Endothelial cell of hepatic sinusoid (primary cell): Measurements from ENCODE around the gene SERPINA4.
"Not testable (repeated sequence)": the region's sequence is repeated elsewhere in the genome, so short reads cannot be mapped to it uniquely, and the experiment has no call there.

Experiments
- in situ Hi-C: cut with HindIII; loops from 2 replicates; pipeline ENCODE4 v1.10.0; 2017; ENCODE audit warnings: low sequenced_read_pairs

SERPINA4 gene

DNA sequence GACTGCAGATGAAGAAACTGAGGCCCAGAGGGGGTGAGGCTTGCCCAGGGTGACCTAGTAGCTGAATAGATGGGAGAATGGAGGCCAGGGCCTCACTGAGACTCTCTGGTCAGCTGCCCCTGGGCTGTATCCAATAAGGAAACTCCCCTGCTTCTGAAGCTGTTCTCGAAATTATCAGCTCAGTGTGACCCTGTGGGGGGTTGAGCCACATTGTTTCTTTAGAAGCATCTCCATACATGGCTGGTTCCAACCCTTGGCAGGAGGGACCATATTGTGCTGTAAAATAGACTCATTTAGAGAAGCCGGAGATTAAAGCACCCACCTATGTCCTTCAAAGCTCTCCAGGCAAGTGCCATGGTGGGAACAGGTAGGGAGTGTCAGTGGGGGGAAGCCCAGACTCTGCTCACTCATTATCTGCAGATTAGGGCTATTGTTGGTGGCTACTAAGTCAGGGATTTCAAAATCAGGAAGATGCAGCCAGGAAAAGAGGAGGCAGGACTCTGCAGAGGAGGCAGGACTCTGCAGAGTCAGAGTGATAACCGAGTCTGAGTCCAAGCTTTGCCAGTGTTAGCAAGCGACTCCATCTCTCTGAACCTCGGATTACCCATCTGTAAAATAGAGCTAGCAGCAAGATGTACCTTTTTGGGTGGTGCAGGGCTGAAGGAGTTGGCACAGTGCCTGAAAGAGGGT, 23.5 kb downstream of the SERPINA4 start:
- in situ Hi-C loops, result no loop called here

DNA sequence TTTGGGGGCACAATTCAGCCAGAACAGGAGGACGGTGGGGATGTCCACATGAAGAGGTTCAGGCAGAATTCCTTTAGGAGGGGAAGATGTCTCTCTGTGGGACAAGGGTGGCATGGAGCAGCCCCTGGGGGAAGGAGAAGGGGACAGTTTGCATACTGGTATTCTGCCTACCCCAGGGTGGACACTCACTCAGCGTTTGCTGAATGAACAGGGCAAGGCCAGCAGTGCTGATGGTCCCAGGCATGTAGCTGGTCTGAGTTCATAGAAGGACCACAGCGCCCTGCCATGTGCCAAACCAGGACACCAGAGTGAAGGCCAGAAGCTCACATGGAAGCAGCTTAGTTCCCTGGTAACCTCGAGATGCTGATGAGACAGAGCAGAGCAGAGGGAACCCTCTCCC, 25.4 kb downstream of the SERPINA4 start:
- in situ Hi-C loops, result no loop called here

DNA sequence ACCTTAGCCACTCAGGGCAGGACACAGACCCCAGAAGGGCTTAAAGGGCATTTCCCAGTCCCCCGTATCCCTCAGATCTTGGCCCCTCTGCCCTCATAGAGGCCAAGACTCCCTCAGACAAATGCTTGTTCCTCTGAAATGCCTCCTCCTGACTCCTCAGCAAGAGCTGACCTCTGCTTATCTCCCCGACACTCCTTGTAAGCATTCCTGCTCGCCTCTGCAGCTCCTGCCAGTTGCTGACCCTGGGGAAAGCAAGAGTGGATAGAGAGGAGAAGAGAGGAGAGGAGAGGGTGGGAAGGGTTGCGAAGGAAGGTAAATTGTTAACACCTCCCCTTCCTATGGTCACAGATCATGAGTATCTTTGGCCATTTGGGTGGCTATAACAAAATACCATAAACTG, 27.1 kb downstream of the SERPINA4 start:
- in situ Hi-C loops, result no loop called here

DNA sequence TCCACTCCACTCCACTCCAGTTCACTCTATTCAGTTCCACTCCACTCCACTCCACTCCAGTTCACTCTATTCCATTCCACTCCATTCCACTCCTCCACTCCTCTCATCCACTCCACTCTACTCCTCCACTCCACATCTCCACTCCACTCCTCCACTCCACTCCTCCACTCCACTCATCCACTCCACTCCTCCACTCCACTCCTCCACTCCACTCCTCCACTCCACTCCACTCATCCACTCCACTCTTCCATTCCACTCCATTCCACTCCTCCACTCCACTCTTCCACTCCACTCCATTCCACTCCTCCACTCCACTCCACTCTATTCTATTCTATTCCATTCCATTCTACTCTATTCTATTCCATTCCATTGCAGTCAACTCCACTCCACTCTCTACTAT, 29.8 kb downstream of the SERPINA4 start:
- in situ Hi-C loops, result no loop called here

DNA sequence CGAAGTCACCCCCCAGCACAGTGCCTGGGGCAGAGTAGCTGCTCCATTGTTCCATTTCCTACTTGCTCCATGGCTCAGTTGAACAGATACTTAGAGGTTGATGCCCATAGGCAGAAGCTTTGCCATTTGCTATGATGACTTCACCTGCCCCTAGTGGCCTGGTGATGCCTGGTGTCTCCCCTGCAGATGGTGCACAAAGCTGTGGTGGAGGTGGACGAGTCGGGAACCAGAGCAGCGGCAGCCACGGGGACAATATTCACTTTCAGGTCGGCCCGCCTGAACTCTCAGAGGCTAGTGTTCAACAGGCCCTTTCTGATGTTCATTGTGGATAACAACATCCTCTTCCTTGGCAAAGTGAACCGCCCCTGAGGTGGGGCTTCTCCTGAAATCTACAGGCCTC, 30.6 kb downstream of the SERPINA4 start:
- in situ Hi-C loops, result no loop called here

DNA sequence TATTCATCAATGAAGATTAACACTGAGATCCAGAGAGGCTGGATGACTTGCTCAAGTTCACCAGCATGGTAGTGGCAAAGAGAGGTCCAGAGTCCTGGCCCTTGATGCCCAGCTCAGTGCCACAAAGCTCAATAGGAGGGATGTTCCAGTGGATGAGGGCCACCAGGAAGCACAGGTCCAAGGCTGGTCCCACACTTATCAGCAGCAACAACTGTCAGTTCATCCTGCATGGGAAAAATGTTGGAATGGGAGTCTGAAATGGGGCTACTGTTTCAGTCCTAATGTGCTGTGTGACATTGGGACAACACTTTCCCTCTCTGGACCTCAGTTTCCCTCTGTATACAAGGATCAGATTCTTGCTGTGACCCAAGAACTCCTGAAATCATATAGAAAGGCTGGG, 31.2 kb downstream of the SERPINA4 start:
- in situ Hi-C loops, result no loop called here

DNA sequence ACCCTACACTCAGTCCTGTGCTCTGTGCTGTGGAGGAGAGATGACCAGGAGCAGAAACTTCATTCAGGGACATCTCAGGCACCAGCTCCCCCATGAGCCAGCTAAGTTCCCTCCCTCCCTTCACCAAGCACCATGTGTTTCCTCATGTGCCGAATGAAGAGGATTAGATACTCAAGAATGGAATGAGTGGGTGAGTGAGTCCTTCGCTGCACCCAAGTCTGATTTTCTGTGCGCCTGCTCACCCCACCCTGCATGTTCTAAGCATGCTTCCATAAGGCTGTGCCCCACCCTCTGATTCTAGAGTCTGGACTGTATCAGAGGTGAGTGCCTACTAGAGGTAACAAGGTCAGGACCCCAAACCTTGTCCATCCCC, 32.1 kb downstream of the SERPINA4 start:
- in situ Hi-C loops, result no loop called here

DNA sequence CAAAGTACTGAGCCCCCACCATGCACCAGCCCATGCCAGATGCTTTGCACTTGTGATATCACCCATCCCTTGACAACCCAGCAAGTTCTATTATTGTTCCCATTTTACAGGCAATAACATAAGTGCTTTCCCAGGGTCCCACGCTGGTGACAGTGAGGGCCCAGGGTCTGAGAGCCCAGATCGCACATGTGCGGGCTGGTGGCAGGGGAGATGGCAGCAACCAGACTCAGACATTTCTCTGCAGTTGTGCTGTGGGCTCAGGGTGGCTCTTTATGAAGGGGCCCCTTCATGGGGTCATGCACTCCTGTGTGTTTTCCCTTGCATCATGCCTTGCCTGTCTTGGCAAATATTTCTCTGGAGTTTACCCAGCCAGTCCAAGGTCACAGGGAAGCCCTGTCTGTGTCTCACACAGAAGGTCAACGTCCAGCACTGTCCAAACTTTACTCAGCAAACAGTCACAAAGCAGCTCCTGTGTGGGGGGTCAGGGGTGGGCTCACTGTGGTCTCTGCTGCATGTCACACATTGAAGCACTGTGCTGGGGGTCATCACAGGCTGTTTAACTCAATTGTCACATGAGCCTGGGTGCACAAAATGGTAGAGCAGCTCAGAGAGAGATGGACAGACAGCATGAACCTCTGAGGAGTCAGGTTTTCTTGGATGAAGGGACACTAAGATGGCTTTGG, 32.6 kb downstream of the SERPINA4 start:
- in situ Hi-C loops, result no loop called here

DNA sequence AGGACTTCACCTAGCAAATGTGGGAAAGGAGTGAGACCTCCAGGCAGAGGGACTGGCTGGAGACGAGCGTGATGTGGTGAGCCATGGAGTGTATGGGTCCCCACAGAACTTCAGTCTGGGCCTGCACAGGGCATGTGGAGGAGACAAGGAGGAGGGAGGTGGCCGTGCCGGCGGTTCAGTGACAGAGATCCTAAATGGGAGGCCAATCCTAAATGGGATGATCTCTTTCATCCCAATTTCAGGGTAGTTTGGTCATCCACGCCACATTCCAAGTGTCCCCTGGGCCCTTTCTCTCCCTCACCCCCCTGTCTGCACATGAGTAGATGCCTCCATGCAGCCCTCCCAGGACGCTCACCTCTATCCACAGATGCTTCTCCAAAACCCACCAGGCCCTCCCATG, 33.2 kb downstream of the SERPINA4 start:
- in situ Hi-C loops, result no loop called here

DNA sequence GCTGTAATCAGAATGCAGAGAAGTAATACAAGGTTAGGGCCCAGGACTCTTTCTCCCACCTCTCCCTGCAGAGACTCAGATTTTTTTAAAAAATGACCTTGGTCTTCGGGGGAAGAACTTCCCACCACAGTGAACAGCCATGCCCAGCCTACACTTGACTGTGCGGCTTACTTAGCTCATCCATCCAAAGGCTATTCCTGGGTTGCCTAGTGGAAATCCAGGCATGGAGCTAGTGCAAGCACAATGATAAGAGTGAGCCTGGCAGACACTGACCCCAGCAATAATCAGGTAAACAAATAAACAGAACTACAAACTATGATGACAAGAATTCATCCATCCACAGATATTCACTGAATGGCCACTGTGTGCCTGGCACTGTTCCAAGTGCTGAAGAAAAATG, 34.7 kb downstream of the SERPINA4 start:
- in situ Hi-C loops, result no loop called here

DNA sequence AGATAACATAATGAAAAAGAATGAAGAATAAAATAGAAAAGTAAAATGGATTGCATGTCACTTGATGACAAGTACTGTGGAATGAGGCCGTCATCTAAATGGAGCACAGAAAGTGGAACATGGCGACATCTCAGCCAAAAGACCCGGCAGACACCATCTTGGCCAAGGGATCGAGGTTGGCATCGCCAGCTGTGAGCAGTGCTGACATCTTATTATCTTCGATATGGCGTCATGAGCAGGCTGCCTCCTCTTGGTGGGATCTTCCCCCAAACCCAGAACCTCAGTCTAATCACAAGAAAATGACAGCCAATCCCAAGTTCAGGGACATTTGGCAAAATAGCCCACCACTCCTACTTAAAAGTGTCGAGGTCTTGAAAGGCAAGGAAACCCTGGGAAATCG, 35.1 kb downstream of the SERPINA4 start:
- in situ Hi-C loops, result no loop called here

DNA sequence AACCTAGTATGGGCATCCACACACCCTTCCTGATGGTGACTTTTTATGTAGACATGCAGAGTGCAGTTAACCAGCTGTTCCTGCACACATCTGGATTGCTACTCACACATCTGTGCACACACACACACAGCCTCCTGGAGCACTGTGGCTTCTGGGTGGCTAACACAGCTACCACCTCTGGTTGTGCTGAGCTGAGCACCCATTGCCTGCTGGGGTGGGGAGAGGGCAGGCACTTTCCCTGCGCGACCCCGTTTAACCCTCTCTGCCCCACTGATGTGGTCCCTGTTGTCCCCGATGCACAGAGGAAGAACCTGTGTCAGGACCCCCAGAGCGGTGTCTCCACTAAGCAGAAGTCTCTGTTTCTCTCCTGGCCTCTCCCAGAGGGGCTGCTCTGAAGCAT, 36.5 kb downstream of the SERPINA4 start:
- in situ Hi-C loops, result no loop called here

DNA sequence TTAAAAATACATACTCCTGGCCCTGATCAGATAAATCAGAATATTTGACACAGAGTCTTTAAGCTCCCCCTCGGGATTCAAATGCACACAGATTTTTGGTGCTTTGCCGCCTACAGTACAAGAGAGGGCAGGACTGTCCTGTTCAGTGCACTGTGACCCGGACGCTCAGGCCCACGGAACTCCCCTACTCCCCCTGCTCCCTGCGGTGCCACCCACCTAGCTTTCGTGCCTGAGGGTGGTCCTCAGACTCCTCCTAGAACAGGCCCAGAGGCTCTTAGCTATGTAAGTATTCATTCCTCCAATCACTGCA, 37.2 kb downstream of the SERPINA4 start:
- in situ Hi-C loops, result no loop called here

DNA sequence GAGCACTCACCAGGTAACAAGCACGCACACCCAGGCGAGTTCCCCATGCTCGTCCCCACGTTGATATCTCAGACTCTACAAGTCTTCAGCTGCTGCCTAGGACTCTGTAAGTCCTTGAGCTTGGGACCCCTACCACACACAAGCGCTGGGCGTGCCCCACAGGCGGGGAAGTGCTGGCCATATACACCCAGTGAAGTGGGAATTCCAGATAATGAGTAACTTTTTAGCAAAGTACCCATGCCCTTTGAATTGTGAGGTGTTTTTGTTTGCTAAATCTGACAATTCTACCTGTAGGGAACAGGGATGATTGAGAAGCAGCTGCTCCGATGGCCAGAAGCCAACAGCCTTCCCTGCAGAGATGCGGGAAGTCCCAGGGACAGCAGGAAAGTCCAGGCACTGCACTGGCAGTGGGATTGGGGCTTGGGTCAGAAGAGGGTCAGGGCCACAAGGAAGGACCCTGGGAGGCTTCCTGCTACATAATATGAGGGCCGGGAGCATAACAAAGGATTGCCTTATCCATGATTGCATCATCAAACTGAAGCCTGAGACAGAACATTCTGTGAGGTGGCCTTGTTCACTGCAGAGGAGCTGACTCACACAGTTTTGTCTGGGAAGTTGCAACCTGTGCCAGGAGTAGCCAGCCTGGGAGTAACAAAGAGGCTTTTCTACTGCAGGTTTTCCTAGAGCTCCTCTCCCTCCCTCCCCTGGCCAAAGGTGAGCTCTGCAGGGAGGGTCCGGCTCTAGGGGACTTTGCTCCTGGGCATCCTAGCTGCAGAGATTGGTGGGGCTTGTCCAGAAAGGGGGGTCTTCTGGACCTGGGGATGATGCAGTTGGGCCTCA, 37.8 kb downstream of the SERPINA4 start:
- in situ Hi-C loops, result no loop called here

DNA sequence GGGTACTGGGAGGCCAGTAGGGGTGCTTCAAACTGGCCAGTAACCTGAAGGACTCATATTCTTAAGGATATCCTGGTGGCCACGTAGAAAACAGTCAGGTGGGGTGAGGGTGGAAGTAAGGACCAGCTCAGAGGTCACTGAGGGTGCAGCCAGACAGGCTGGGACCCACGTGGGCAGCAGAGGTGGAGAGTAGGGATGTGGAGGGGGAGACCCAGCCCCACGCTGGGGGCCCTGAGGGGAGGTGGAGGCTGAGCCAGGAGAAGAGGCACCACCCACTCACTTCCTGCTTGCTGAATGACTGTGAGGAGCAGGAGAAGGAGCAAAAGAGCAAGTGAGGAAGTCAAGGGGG, 38.4 kb downstream of the SERPINA4 start:
- in situ Hi-C loops, result no loop called here

DNA sequence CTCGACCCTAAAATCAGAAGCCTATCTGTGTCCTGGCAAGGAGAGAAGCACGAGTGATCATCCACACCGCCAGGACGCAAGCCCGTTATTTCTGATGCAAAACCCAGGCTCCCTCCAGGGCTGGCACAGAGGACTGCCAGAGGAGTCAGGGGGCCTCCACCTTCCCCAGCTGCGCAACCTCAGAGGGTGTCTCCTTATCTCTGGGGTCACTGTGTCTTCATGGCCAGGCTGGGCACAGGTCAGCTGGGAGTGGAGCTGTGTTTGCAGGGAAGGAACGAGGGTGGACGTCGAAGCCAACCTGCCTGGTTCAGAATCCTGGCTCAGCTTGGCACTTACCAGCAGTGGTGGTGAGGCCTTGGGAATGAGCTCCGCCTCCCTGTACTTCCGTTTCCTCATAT, 38.9 kb downstream of the SERPINA4 start:
- in situ Hi-C loops, result no loop called here

DNA sequence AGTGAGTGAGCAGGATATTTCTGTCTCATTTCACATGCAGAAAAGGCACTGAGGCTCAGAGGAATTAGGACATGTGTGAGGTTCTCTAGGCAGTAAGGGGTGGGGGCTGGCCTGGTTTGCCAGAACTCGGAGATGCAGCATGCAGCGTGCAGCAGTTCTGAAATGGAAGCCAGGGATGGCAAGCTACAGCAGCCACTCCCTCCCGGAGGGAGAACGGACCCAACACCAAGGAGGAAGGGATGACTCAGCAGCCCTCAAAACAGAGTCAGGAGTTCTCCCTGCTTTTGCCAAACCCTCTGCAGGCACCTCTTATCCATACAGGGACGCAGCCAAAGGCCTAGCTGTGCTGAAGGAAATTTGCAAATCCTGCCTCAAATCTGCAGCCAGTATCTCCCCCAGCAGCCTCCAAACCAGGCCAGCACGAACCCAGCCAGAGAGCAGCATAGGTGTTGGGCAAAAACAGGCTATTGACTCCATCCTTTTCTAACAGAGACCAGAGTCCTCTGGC, 40.7 kb downstream of the SERPINA4 start:
- in situ Hi-C loops, result no loop called here

DNA sequence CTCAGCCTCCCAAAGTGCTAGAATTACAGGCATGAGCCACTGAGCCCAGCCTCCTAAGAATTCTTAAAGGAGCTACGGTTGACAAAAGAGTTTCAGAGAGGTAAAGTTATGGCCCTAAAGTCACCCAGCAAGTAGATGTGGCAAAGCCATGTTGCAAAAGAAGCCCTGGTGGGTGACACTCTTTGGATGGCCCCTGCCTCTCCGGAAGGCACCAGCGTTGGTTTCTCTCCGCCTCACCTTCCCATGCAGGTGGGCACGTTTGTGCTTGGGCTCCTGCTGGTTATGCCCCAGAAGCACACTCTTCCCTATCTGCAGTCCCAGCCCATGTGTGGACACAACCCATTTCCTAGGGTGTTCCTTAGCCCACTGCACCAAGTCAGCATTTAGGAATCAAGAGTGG, 41.5 kb downstream of the SERPINA4 start:
- in situ Hi-C loops, result no loop called here

DNA sequence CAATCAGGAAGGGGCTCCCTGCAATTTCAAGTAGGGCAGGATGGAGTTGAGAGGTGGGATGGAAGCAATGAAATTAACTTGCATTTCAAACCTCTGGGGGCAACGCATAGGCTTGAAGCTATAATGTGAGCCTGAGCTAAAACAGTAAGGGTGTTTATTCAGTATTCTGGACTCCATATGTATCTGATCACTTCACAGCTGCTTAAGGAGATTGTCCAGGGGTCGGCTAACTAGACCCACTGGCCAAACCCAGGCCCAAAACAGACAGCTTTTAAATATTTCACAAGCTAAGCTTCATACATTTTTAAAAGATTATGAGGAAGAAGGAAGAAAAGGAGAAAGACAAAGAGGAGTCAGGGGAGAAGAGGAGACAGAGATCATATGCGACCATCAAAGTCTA, 44.1 kb downstream of the SERPINA4 start:
- in situ Hi-C loops, result no loop called here

DNA sequence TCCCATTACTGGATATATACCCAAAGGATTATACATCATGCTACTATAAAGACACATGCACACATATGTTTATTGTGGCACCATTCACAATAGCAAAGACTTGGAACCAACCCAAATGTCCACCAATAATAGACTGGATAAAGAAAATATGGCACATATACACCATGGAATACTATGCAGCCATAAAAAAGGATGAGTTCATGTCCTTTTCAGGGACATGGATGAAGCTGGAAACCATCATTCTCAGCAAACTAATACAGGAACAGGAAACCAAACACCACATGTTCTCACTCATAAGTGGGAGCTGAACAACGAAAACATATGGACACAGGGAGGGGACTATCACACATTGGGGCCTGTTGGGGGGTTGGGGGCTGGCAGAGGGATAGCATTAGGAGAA, 47.7 kb downstream of the SERPINA4 start:
- in situ Hi-C loops, result not testable (repeated sequence)

DNA sequence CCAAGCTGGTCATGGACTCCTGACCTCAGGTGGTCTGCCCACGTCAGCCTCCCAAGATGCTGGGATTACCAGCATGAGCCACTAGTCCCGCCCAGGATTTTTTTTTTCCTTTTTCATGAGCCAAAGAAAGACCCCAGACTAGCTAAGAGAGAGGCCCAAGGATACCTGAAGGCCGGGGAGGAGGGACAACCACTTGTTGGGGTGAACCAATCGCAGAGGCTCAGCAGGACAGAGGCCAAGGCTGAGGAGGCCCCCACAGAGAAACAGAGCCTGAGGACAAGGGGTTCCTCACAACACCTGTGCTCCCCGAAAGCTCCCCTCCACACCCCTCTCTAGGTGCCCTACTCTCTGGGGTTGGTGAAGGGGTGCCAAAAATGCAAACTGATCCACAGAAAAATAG, 49.9 kb downstream of the SERPINA4 start:
- in situ Hi-C loops, result no loop called here

DNA sequence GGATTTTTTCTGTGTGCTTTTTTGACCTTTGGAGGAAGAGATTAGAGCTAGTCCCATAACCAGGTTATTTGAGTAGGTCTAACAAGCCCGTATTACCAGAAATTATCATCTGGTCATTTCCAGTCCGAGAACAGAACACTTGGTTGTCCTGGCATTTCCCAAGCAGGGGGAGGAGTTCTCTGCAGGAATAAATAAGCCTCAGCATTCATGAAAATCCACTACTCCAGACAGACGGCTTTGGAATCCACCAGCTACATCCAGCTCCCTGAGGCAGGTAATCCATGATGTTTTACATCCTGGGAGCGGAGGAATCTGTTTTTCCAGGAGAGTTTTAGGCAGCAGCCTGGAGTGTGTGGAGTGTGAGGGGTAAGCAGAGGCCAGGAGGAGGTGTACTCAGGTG, 50.9 kb downstream of the SERPINA4 start, which contains the start of gene SERPINA3:
Gene SERPINA3 (plus strand): TSS at position 218 of the 400 bp plus-strand sequence. CDS start 2,051 bp downstream, outside the sequence.
- in situ Hi-C loops, result no loop called here
